CD4-positive, alpha-beta T cell treated with Interleukin-15 for 4 hours (primary cell): Measurements from ENCODE around the gene RFXANK.

Experiments
- DNase-seq: peaks from one replicate; pipeline ENCODE4 v3.0.0-alpha.2; 2020; ENCODE audit warnings: low spot score

The RFXANK gene

DNA sequence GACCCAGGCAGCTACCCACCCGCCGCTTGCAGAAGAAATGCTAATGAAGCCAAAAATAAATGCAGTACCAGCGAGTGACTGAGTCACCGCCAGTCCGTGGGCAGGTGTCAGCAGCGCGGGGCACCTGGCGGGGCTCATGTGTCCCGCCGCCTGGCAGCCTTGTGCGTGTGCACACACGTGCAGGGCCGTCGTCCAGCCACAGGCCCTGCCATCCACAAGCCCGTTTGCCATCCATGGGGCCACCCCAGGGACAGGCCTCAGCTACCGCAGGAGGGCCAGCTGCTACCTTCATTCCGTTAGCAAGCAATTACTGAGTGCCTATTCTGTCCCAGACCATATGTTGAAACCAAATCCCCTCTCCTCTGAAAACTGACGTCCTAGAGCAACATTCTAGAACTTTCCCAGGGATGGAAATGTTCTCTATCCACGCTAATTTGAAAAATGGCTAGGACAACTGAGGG, 40.2 kb downstream of the RFXANK start:
- no peak for DNase-seq

DNA sequence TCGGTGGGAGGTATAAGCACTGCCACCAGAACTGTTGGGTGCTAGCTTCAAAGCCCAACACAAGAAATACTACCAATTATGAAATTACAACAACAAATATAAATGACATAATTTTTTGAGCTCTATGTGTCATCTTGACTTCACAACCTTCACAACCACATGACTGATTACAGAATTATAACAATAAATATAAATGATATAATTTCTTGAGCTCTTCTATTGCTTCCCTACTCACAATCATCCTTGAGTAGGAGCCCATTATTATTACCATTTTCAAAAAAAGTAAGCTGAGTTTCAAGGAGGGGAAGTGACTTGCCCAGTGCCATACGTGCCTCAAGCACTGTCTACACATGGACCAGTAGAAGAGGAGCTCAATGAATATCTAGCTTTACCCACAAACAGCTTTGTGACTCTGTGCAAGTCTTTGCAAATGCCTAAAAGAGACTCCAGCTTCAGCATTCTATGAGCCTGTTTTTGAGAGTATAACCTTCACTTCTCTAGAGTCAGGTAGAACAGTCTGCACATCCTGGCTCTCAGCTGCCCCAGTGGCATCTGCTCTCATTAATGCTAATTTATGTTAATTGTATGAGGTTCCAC, 42.3 kb downstream of the RFXANK start:
- DNase-seq: no peak

DNA sequence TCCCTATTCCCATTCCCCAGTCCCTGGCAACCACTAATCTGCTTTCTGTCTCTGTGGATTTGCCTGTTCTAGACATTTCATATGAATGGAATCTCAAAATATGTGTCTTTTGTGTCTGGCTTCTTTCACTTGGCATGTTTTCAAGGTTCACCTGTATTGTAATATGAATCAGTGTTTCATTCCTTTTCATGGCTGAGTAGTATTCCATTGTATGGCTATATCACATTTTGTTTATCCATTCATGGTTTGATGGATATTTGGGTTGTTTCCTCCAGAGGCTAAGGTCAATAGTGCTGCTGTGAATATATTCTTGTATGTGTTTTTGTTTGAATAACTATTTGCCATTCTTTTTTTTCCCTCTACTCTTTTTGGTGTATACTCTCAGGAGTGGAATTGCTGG, 44.1 kb downstream of the RFXANK start:
- no peak for DNase-seq

DNA sequence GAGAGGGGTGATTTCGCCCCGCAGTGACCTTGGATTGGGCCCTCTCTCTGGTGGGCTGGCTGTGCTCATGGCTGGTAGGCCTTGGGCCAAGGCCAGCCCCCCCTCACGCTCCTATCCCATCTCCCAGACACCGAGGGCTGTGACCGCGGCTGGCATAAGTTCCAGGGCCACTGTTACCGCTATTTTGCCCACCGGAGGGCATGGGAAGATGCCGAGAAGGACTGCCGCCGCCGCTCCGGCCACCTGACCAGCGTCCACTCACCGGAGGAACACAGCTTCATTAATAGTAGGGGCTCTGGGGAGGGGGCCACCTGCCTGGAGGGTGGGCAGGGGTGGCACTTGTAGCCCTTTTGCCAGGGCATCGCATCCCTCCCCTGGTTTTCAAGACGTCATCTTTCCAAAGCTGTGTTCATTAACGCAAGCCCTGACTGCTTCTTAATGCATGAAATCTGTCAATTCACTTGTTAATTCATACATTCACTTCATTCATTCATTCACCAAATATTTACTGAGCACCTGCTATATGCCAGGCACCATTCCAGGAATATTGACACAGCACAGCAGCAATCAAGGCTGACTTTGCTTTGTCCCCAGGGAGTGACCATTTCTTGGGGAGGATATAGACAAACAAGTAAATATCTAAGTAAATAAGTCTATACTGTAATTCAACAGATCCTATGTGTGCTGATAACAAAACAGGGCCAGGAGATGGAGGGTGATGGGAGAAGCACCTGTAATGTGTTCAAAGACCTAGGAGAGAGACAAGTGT, 46.3 kb downstream of the RFXANK start:
- no peak for DNase-seq

DNA sequence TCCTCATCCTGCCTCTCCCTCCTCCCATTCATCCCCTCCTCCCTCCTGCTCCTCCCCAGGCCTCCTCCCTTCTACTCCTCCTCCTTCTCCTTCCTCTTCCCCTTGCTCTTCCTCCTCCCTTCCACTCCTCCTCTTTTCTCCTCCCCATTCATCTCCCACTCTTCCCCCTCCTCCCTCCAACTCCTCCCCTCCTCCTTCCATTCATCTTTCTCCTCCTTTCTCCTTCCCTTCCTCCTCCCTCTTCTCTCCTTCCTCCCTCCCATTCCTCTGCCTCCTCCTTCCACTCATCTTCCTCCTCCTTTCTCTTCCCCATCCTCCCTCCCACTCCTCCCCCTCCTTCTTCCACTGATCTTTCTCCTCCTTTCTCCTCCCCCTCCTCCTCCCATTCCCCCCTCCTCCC, 47.6 kb downstream of the RFXANK start:
- no peak for DNase-seq

DNA sequence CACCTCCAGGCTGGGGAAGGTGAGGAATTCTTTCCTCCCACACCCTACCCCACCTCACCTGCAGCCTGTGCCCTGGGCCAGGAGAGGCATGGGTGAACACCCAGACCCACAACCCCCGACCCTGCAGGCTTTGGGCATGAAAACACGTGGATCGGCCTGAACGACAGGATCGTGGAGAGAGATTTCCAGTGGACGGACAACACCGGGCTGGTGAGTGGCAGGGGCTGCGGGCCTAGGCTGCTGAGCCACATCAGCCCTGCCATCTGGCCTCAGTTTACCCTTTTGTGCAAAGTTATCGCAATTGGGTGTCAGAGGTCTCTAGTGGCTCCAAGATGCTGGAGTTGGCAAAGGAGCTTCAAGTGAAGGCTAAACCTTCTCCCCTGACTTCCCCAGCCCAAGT, 48.4 kb downstream of the RFXANK start:
- no peak for DNase-seq

DNA sequence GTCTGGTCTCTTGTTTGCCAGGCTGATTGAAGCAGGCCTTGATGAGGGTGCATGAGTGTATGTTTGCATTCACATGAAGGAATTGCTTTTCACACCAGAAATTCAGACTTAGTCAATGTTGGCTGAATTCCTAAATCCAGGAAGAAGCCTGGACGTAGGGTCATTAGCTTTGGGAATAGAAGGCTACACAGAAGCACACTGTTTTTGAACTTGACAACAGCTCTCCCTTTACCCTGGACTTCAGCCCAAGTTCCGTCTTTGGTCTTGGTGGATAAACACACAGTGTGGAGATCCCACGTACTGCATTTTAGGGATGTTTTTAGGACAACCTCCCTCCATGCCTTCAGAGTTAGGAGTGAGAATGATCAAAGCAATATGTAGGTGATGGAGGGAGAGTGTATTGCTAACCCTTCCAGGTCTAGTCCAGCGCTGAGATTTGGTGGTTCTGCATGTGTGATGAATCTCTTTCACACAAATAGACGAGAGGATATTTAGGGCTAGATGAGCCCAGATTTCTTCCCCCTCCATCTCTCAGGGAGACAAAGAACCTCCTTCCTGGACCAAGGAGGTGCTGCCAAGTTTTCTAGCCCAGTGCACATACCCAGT, 58.2 kb downstream of the RFXANK start:
- DNase-seq: no peak
